ENCODE data around the gene FTO.
"Not testable (repeated sequence)": the region's sequence is repeated elsewhere in the genome, so short reads cannot be mapped to it uniquely, and the experiment has no call there.

FTO gene

DNA sequence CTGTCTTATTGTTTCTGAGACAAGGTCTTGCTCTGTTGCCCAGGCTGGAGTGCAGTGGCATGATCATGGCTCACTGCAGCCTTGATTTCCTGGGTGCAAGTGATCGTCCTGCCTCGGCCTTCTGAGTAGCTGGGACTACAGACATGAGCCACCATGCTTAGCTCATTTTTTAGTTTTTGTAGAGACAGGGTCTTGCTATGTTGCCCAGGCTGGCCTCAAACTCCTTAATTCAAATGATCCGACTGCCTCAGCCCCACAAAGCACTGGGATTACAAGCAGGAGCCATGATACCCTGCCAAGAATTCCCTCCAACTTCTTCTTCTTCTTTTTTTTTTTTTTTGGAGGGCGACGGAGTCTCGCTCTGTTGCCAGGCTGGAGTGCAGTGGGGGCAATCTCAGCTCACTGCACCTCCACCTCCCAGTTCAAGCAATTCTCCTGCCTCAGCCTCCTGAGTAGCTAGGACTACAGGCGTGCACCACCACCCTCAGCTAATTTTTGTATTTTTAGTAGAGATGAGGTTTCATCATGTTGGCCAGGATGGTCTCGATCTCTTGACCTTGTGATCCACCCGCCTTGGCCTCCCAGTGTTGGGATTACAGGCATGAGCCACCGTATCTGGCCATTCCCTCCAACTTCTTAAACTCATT is 477.9 kb downstream of the FTO start:
- not testable (repeated sequence) for DNase-seq (ENCODE audit: low read depth)

DNA sequence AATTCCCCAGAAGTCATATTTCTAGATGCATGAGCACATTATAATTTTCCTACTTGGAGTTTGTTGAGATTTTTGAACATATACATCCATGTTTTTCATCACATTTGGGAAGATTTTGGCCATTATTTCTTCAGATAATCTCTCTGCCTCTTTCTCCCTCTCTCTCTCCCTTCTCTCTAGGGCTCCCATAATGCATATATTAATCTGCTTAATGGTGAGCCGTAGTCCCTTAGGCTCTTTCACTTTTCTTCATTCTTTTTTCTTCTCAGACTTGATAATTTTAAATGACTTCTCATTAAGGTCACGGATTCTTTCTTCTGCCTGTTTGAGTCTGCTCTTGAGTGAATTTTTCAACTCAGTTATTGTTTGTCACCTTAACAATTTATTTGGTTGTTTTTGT is 481.1 kb downstream of the FTO start:
- no peak for DNase-seq (ENCODE audit: low read depth)

DNA sequence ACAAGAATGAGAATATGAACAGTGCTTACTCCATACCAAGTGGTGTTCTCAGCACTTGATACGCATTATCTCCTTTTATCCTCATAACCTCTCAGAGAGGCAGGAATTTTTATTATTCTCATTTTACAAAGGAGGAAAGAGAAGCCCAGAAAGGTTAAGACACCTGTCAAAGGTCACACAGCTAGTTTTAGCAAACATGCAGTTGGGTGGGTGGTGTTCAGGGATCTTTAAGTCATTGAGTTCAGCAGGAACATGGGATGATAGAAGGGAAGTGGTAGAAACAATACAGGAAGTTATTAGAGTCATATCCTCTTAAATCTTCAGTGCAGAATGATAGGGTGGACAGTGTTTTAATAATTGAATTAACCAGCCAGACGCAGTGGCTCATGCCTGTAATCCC is 487.2 kb downstream of the FTO start:
- no peak for DNase-seq (ENCODE audit: low read depth)

DNA sequence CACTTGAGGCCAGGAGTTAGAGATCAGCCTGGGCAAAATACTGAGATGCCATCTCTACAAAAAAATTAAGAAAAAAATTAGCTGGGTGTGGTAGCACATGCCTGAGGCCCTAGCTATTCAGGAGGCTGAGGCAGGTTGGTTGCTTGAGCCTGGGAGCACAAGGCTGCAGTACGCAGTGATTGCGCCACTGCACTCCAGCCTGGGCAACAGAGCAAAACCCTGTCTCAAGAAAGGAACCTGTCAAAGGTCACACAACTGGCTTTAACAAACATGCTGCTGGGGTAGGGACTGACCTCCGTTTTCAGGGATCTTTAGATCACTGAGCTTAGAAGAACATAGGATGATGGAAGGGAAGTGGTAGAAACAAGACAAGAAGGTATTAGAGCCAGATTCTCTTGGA is 487.6 kb downstream of the FTO start:
- DNase-seq (ENCODE audit: low read depth), result no peak

DNA sequence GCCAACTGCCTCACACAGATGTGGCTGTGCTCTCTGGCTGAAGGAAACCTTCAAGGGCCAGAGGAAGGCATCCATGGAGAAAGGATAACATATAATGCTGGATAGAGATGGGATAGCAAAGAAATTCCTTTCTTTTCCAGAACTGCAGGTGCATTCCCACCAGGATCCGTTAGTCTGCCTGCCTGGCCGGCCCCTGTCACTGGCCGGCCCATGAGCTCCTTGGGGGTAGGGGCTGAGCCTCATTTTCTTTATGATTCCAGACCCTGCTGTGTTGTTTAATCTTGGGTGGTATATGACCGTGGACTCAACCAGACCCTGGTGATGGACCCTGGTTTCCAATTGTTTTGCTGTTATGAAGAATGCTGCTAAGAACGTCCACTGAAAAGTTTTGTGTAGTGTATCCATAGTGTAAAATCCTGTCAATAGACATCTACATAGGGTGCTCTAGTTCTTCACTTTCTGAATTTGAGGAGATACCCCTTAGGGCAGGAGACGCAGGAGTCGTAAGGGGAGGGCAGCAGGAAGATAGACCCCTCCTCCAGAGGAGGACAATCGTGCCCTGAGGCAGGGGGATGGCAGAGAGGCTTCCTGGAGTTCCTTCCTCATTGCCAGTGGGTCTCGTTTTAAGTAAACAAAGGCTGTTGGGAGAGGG is 489.2 kb downstream of the FTO start:
- DNase-seq (ENCODE audit: low read depth), result no peak

DNA sequence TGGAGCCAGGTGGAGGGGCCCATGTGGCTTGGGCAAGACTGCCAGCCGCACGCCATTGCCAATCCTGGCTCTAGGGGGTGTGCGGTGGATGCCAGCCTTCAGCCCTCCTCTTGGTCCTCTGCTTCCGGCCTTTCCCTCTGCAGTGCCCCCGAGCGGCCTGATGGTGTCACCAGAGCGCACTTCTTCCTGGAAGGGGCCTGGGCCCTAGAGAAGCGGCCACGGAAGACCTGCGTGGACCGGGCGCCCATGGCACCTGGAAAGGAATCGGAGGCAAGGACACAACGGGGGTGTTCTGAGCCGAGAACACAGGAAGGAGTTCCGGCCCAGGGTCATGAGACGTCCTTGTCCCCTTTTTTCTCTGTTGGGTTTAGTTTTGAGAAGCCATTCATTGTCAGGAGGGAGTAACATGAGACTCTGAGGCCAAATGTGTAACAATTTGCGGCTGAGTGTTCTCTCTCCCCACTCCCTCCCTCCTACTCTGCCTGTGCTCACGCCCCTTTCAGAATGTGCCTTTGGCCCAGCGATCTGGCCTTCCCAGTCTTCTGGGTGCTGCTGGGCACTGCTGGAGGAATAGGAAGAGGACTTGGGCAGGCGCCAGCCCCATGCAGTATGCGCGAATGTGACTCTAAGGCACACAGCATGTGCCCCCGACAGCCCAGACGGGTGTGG is 489.8 kb downstream of the FTO start:
- no peak for DNase-seq (ENCODE audit: low read depth)

DNA sequence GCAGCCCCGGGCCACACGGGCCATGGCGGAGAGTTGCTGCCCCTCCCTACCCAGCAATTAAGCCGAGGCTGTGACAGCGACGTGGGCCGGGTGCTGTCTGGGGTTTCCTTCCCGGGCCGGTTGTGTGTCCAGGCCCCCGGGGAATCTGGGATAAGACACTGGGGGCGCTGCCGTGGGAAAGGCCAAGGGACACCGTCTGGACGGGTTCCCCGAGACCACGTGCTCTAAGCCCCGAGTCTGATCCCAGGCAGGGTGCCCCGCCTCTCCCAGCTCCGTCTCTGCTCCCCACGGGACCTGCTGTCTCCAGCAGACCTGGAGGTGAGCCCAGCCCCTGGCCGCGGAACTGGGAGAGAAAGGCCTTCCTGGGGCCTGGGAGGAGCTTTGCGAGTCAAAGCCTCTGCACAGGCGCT is 490.4 kb downstream of the FTO start:
- no peak for DNase-seq (ENCODE audit: low read depth)

DNA sequence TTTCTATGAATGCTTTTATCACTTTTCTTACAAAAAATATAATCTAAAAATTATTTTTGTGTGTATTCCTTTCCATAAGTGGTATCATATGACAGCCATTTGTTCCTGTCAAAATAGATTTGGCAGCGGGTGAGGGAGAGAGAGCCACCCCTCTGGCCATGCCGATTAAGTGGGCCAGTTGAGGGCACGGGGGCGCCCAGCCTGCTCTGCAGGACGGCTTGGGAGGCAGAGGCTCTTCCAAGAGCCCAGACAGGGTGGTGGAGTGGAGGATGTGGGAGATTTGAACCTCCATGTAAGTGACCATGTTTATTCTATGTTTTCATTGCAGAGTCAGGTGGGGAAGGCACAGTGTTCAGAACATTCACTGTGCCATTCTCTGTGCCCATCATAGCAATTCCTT is 493.8 kb downstream of the FTO start:
- no peak for DNase-seq (ENCODE audit: low read depth)

DNA sequence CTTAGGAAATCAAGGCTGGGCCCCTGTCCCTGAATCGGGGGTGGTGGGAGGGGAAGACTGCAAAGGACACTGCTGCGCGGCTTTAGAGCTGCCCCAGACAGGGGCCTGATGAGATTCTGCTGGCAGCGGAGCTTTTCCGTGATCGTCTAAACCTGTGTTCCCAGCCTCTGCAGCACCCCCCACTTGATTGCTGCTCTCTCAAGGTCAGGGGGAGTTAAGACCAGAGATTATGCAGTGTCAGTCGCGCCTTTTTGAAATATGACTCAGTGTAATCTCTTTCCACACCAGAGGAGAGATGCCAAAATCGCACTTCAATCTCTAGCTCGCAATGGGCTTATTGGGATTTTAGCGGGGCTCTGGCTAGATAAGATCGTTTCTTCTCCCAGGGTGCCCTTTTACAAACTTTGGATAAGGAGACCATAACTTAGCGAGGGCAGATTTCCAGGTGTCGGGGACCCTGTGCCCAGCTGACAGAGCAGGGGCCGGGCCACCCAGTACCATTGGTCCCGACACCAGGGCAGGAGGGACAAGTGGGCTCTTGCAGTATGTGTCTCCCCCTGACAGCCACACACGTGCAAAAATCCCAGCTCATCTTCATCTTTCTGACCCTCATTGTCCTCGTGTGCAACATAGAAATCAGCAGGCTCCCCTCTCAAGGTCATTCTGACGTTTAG is 495.7 kb downstream of the FTO start:
- DNase-seq (ENCODE audit: low read depth), result no peak

DNA sequence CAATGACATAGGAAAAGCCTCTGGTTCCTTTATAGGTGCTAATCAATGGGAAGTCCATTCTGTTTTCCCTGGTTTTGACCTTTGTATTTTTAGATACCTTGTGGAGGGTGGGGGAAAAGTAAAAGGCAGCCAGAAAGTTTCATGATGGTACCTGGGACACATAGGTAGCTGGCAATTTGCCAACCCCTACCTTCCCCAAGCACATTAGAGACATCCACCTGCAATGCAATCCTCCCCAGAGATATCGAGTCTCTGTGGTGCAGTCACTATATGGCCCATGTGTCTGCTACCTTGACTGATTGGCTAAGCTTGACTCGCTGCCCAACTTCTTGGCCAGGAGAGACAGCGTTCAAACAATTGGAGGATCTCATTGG is 496.2 kb downstream of the FTO start:
- no peak for DNase-seq (ENCODE audit: low read depth)

DNA sequence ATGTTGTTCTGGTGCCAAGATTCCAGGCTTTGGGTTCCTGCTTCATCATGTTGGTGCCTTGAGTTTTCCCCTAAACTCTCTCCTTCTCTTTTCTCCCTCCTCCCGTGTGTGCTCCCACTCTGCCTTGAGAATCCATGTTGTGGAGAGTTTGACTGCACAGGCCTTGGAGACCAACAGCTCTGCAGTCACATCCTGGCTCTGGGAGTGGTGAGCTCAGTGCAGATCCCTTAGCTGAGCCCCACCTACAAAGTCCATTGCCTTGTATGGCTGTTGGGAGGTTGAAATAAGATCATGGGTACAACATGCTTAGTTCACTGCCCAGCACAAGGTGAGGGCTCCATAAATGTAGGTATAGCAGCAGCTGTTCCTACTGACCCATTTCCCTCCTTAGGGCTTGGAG is 496.8 kb downstream of the FTO start:
- no peak for DNase-seq (ENCODE audit: low read depth)

DNA sequence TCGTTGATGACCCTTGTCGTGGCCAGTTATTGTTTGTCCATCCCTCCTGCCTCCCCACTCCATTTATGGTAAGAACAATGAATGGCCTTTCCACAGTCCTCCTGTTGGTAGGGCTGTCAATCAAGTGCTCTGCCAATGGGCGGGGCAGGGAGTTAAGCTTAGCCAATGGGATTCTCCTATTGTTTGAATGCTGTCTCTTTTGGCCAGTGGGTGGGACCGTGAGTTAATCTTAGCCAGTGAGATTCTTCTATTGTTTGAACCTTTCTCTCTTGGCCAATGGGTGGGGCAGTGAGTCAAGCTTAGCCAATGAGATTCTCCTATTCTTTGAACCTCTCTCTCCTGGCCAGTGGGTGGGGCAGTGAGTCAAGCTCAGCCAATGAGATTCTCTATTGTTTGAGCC is 497.2 kb downstream of the FTO start:
- DNase-seq (ENCODE audit: low read depth), result no peak

All from stimulated activated CD8-positive, alpha-beta memory T cell treated with anti-CD3 and anti-CD28 coated beads, Interleukin-7, amount 100 ng/mL, for 24 hours (primary cell).